LNCaP clone FGC (cell line): ENCODE measurements around the gene CCDC186.

Experiments used
- DNase-seq: peaks from one replicate; pipeline ENCODE4 v3.0.0-alpha.2; 2011; ENCODE audit warnings: low read depth
- H3K4me3 ChIP-seq: 2 replicates; pipeline ENCODE4 v1.5.1; 2011; ENCODE audit warnings: mild to moderate bottlenecking, low read depth, low read length, control low read depth
- CTCF ChIP-seq: IDR thresholded peaks from 2 replicates; pipeline ENCODE4 v1.5.1; 2012; ENCODE audit warnings: mild to moderate bottlenecking; ENCODE audit not compliant: control insufficient read depth, insufficient read depth; ENCODE audit errors: extremely low read depth

The CCDC186 gene

GRCh38 chr10:114207349-114207748, 33.3 kb upstream of the CCDC186 start:
- no peak for DNase-seq
- no peak overlapping the region for H3K4me3 ChIP-seq
- no peak for TF ChIP-seq CTCF

- no peak for TF ChIP-seq CTCF
- DNase-seq, result peak; percentile 99
- H3K4me3 ChIP-seq, result no peak overlapping the region
These were observed 32.9 kb upstream of the CCDC186 start for GRCh38 chr10:114206902-114207301.

- no peak for TF ChIP-seq CTCF
- H3K4me3 ChIP-seq, result no peak overlapping the region
- no peak for DNase-seq
These were observed 28.8 kb upstream of the CCDC186 start for GRCh38 chr10:114202812-114203211.

GRCh38 chr10:114199239-114199638, 25.2 kb upstream of the CCDC186 start:
- TF ChIP-seq CTCF, result no peak
- H3K4me3 ChIP-seq, result no peak overlapping the region
- DNase-seq, result no peak

- DNase-seq, result peak; percentile 74
These were observed 21.1 kb upstream of the CCDC186 start for GRCh38 chr10:114195079-114195478.

GRCh38 chr10:114189700-114190099, 15.7 kb upstream of the CCDC186 start:
- no peak overlapping the region for H3K4me3 ChIP-seq
- no peak for TF ChIP-seq CTCF
- no peak for DNase-seq

More at GRCh38 chr10:114195079-114195478, 21.1 kb upstream of the CCDC186 start:
- no peak overlapping the region for H3K4me3 ChIP-seq
- TF ChIP-seq CTCF, result no peak

- H3K4me3 ChIP-seq, result no peak overlapping the region
- DNase-seq, result no peak
- TF ChIP-seq CTCF, result no peak
These were observed 14.9 kb upstream of the CCDC186 start for GRCh38 chr10:114188900-114189299.
